Femur (tissue), 1 donor: ENCODE data around the gene MARCHF6.
A peak's percentile ranks its signal among the peaks of the same experiment; 100 is the strongest.
"Not testable (repeated sequence)": the region's sequence is repeated elsewhere in the genome, so short reads cannot be mapped to it uniquely, and the experiment has no call there.

ENCODE experiments used
- DNase-seq: peaks from one replicate; pipeline ENCODE4 v3.0.0-alpha.2; 2017

The MARCHF6 gene

DNA sequence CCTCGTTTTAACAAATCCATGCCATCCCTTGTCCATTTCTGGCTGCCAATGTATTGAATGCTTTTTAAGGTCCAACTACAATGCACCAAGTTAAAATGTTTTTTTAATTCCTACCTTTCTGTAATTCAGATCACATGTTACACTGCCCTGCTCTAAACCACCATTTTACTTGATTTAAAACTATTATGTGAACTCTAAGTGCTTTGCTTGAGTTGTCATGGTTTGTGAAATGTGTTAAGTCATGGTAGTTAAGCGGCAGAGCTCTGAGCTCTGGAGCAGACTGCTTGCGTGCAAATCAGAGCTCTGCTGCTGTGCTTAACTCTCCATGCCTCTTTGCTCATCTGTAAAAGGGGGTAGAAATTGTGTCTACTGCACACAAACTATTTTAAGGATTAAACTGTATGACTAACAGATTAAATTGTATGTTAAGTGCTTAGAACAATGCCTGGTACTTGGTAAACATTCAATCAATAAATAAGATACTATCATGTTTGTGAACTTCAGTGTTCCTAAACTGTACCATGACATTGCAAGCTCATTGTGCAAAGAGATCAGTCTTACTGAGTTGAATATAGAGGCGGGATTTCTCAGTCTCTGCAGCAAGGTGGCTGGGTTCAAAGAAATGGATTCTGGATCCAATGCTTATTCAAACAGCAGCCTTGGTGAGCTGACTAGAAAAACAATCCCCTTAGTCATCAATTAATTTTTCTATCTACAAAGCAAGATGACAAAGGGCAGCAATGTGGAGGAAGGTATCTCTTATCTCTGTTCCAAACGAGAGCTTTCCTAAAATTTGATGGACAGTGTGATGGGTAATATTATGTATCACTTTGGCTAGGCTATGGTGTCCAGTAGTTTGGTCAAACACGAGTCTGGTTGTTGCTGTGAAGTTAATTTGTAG, 29.7 kb upstream of the MARCHF6 start:
- no peak for DNase-seq

DNA sequence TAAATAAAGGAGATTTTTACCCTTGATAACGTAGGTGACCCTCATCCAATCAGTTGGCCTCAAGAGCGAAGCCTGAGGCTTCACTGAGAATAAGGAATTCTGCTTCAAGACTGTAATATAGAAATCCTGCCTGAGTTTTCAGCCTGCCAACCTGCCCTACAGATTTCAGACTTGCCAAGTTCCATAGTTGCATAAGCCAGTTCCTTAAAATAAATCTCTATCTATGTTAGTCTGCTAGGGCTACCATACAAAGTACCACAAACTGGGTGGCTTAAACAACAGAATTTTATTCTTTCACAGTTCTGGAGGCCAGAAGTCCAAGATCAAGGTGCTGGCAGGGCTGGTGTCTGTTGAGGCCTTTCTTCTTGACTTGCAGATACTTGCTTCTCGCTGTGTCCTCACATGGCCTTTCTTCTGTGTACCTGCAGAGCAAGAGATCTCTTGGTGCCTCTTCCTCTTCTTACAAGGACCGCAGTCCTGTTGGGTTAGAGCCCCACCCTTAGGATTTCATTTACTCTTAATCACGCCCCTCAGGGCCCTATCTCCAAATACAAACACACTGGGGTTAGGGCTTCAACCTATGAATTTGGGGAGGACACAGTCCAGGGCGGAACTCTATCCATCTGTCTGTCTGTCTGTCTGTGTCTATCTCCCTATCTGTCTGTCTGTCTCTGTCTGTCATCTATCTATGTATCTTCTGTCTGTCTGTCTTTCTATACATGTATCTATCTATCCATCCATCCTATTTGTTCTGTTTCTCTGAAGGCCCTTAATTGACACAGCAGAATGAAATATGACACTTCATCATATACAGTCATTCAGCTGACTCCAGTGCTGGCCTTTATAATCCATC, 28.8 kb upstream of the MARCHF6 start:
- no peak for DNase-seq

DNA sequence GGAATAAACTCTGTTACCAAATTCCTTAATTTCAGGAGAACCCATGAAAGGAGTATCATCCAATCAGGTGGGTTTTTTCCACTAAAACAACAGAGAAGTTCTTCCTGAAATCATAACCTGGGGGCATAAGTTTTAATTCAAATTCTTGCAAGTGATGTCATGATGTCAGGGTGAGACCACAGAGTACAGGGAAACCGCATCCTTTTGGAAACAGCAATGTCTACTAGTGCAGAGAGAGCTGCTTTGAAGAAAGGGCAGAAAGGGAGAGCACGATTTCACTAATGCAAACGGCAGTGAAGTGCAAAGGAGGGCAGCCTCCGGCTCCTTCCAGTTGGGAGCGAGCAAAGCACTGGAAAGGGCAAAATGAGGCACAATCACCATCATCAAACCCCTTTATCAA, 25.2 kb upstream of the MARCHF6 start:
- no peak for DNase-seq

DNA sequence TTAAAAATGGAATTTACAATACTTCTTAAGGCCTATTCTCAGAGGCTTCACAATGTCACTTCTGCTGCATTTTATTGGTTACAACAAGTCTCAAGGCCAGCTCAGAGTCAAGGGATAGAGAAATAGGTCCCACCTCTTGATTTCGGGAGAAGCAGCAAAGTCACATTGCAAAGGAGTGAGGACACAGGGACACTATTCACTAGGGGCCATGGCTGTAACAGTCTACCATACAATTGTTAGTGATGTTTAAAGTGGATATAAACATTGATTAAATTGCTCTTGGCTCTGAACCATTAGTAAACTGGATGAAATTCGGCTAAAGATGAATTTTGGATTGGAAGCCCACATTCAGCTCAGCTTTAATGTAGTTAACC, 24.1 kb upstream of the MARCHF6 start:
- DNase-seq: no peak

DNA sequence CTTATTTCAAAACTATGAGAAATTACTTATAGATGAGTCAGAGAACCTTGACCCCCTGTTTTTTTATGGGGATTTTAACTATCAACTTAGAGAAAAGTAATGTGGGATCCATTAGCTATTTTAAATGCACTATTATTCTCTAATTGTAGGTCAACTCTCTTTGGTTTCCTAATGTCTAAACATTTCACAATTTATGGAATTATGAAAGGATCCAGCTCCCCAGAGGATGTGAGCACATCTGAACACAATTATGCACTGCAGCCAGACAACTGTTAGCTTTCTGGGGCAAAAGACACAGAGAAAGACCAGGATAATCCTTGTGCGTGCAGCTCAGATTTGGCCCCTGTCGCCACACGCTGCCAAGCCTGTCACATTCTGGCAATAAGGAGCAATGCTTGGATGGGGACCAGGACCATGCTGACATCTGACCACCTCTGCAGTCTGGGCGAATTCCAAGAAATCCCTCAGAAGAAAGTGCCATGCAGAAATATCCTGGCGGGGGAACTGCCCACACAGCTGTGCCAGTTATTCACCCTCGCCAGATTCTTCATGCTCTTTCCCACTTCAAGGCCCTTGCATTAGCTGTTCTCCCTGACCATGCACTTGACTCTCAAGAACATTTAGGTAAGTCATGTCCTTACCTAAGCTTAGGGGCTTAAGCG, 23.5 kb upstream of the MARCHF6 start:
- peak; percentile 64 for DNase-seq

DNA sequence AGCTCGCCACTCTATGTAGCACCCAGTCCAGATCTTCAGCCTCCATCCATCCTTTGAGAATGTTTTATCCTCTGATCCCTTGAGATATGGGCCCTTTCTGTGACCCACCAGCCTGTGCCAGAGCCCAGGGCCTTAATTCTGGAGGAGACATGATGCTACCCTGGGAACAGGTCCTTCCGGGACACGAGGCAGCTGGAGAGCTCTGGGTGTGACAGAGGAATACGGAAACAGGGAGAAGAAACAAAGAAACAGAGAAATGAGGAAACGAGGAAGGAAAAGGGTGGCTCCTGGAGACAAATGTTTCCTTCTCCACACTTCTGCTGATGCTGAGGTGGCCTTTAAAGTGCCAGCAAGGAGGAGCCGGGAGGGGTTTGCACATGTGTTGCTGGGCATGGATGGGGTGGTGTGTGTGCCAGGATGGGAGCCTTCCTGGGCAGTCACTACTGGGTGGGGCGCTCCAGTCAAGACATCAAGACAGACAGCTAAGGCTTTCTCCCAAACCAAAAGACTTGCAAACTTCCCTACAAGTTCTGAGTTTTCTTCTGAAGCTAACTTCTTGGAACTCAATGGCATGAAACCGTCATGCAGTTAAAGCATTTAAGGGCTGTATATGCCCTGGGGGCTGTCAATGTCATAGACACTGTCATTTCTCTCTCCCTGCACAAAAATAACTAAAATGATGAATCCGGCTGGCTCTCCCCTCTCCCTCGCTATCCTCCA, 22.8 kb upstream of the MARCHF6 start:
- DNase-seq: no peak

DNA sequence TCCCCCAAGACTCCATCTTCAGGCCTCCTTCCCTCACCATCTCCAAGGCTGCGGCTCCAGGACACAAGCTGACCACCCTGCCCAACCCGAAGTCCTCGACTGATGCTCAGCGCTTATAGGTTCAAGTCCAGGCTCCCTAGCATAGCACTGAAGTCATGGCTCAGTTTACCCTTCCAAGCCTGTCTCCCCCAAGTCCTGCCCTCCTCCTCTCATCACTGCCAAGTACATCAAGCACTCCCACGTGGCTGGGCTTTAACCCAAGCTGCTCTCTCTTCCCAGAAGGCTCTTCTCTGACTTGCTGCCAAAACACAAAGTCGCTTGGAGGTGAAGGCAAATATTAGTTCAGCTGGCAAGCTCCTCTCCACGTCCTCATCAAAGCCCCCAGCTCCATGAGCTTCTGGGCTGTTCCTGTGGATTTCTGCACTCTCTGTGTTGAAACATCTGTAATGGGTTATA, 22.1 kb upstream of the MARCHF6 start:
- DNase-seq: peak; percentile 82

DNA sequence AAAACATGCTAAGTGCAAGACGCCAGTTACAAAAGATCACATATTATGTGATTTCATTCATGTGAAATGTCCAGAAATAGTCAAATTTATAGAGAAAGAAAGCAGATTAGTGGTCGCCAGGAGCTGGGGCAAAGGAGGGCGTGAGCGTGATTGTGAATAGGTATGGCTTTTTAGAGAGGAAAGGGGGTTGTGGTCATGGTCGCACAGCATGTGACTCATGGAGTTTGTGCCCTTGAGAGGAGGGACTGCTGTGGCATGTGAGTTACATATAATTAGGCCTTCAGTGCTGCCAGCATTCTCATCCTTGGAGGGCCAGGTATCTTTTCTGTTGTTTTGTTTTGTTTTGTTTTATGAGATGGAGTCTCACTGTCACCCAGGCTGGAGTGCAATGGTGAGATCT, 21.2 kb upstream of the MARCHF6 start:
- no peak for DNase-seq

DNA sequence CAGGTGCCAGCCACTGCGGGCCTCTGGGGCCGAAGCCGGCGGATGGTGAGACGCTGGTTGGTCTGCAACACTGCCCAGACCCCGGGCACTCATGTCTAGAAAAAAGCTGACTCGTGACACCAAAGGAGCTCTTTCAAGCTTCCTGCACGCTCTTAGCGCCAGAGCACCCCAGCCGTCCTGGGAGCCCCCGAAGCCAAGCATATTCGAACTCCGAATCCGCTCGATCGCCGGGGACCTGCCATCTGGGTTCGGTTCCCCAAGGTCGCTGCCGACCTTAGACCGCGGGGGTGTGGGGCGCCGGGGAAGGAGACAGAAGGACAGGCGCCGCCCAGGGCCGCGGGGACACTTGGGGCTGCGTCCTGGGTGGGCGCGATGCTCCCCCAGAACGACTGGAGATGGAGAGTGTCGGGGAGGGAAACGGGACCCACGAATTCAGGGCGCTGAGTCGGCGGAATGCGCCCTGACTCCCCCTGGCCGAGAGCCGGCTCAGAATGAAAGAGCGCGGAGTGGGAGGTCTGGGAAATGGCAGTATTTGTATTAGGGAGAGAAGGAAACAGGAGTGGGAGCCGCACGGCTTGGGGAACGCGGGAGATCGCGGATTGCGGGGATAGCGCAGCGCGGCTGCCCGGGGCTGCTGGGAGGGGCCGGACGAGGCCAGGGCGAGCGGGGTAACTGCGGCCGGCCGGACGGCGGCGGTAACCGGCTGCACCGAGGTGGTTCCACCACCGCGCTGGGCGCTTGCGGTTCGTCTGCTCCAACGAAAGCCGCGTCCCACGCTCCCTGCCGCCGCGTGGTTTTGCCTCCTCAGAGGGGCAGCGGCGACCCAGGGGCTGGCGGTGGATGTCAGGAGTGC, 20.1 kb upstream of the MARCHF6 start:
- DNase-seq: peak; percentile 49

DNA sequence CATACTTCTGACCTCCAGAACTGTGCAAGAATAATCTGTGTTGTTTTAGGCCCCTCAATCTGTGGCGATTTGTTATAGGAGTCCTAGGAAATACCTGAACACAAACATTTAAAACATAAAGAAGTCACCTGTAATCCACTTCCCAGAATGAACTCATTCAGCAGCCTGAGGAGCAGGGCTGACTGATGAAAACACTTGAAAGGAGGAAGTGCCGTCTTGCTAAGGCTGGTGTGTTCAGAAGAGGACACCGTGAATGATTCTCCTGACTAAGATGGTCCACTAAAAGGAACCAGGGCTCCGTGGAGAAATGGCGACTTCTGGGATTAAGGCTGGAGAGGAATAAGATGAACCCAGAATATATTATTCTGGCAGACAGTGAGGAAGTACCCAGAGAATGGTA, 18.7 kb upstream of the MARCHF6 start:
- no peak for DNase-seq

DNA sequence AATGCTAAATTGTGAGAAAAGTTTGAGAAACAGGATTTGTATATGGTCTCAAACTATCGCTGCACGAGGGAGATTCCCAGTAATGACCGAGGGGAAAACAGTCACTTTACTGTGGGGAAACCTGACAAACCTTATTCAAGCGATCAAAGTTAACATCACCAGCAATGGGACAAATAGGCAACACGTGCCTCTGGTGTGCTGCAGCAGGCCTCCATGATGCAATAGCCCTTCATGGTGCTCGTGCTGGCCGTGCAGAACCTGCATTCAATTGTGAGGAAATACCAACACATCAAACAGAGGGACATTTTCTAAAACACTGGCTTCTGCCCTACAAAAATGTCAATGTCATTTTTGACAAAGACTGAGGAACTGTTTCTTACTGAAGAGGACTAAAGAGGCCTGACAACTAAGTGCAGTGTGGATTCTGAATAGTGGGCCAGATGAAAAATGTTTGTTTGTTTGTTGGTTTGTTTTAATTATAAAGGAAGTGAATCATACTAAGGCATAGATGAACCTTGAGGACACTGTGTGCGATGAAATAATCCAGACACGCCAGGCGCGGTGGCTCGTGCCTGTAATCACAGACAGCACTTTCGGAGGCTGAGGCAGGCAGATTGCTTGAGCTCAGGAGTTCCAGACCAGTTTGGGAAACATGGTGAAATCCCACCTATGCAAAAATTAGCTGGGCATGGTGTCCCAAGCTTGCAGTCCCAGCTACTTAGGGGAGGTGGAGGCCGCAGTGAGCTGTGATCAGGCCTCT, 17.6 kb upstream of the MARCHF6 start:
- DNase-seq: no peak

DNA sequence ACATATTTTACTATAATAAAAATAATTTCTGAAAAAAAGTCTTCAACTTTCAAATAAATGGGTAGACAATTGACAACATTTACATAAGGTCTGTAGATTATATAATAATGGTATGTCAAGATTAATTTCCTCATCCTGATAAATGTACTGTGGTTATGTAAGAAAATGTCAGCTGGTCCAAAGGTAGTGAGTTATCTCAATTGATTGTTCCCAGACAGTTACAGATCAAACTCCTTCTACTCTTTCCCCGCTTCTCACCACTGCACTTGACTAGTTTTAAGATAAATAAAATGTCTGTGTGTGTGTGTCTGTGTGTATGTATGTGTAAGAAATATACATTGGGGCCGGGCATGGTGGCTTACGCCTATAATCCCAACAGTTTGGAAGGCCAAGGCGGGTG, 16.4 kb upstream of the MARCHF6 start:
- DNase-seq: no peak

DNA sequence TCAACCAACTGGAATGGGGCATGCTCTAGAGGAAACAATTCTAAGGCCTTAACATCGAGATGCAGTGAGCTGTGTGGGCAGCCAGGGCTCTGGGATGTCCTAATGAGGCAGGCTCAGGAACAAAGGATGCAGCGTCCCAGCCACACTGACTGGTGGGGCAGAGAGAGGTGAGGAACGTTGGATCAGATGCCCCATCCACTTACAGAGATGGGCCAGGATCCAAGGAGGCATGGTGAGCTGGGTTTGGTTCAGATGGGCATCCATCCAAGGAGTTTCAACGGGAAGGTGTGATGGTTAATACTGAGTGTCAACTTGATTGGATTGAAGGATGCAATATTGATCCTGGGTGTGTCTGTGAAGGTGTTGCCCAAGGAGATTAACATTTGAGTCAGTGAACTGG, 15.5 kb upstream of the MARCHF6 start:
- no peak for DNase-seq

DNA sequence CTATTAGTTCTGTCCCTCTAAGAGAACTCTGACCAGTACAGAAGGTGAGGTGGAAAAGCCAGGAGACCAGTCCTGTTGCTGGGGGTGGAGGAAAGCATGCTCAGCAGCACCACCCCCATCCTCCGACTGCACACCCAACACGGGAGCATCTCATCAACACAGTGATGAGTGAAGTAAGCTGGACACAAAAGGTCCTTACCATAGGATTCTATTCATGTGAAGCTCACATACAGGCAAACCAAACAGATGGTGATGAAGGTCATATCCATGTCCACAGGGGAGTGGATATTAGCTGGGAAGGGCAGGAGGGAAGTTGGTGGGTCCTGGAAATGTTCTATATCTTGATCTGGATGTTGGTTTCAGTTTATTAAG, 14.8 kb upstream of the MARCHF6 start:
- no peak for DNase-seq

DNA sequence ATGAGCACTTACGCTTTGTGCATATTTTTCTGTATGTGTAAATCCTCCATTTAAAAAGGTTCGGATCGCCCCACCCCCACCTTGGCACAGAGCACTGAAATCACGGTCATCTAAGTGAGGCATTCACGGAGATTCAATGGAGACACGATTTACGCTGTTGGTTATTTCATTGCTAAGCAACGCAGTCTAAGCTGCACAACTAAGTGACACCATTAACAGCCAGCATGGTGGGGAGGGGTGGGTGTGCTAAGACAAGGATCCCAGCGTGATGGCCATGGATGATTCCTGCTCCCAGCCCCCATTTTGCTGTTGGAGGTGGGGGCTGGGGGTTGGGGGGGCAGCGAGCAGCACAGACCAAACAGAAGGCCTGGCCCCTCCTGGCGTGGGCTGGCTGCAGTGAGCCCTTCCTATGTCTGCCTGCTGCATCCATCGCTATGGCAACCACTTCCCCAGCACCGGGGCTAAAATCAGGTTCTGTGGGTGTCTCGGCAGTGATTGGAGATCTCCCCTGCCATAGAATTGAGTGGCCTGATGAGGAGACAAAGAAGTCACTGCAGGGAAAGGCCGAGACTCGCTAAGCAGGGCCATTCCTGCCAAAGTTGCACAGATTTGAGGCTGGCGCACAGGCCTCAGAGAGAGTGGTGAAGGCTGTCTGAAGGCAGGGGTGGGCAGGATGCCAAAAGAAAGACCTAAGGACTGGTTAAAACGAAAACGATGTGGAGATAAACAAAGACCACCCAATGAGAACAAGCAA, 14.3 kb upstream of the MARCHF6 start:
- DNase-seq: no peak

DNA sequence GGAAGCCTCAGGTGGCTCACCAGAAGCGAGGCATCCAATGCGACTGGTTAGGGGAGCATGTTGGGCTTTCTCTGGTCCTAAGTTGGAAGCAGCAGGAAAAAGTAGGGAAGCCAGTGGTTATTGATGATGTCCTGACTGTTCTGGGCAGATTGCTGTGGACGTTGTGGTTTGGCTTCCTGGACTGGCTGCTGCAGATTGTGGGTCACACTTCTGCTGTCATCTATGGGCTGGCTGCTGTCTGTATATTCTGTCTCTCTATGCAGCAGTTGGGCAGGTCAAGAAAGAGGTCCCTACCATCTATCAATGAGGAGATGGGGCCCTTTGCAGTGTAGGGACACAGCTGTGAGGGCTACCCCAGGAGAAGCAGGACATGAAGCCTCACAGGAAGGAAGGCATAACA, 13.5 kb upstream of the MARCHF6 start:
- no peak for DNase-seq

DNA sequence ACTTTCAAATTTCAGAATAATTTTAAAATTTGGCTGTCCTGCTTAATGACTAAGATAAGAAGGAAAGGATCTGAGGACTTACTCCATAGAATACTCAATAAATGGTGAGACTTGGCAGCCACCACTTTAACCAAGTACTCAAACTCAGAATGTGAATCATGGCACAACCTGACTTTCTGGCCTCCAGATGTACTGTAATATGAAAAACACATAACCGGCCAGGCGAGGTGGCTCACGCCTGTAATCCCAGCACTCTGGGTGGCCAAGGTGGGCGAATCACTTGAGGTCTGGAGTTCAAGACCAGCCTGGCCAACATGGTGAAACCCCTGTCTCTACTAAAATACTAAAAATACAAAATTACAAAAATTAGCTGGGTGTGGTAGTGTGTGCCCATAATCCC, 10.0 kb upstream of the MARCHF6 start:
- DNase-seq: no peak

DNA sequence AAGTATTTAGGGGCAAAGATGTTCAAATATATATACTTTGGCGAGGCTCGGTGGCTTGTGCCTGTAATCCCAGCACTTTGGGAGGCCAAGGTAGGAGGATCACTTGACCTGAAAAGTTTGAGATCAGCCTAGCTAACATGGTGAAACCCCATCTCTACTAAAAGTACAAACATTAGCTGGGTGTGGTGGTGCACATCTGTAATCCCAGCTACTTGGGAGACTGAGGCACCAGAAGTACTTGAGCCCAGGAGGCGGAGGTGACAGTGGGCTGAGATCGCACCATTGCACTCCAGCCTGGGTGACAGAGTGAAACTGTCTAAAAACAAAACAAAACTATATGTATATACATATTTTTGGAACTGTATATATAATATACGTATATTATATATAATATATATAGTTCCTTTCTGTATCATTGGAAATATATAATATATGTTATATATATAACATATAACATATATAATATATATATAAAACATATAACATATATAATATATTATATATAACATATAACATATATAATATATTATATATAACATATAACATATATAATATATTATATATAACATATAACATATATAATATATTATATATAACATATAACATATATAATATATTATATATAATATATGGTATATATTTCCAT, 8.9 kb upstream of the MARCHF6 start:
- not testable (repeated sequence) for DNase-seq

DNA sequence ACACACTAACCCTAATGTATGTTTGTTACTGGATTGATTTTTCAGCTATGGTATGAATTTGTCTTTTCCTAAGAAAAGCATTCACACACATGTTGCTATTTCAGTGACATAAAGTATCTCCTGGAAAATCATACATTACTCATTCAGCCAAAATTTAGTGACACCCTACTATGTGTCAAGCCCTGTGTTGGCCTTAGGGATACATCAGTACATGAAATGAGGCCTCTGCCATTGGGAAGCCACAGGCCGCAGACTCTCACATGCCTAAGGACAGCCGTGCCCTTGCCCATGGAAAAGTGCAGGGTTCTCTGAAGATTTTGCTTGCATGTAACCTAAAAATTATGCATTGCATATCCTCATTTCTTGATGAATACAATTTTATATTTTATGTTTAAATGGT, 5.2 kb upstream of the MARCHF6 start:
- no peak for DNase-seq
